GM15510 (cell line): ENCODE data around the gene TM4SF20.

Experiments
- POLR2A ChIP-seq: IDR thresholded peaks from 3 replicates; pipeline ENCODE4 v1.6.1; 2011; ENCODE audit warnings: borderline replicate concordance; ENCODE audit not compliant: insufficient read length; ENCODE audit errors: extremely low read depth

Gene TM4SF20

GRCh38 chr2:227317834-227318233 lies 61.3 kb downstream of the TM4SF20 start:
- no peak for TF ChIP-seq POLR2A

- TF ChIP-seq POLR2A: no peak
Measured at GRCh38 chr2:227313310-227313709, 65.8 kb downstream of the TM4SF20 start.

- no peak for TF ChIP-seq POLR2A
Measured at GRCh38 chr2:227312579-227312978, 66.5 kb downstream of the TM4SF20 start.
